ENCODE data around the gene SMCO4.
"Not testable (repeated sequence)": the region's sequence is repeated elsewhere in the genome, so short reads cannot be mapped to it uniquely, and the experiment has no call there.

SMCO4 gene

DNA sequence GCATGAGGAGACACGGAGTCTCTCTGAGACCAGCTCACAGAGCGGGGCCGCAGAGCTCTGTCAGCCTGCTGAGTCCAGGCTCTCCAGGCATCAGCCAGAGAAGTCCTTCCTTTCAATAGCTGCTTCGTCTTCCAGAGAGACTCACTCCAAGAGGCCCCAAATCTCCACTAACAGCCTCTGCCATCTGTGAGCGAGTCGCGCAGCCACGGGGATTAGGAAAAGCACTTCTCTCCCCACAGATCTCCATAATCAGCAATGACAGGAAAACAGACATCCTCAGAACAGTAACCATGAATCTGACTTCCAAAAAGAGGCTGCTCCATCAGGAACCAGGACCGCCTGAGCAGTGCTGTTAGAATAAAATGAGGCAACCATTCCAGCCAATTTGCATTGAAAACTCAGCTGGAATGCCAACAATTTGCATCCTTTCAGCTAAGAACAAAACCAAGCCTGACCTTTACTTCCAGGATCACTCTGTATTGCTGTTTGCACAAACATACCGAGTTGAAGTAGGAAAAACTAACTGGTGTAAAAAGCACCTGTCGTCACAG lies 65.4 kb downstream of the SMCO4 start:
- no peaks in the 10 kb centered on the region for H3K27me3 ChIP-seq (ENCODE audit: control insufficient read depth in 1 of 2, insufficient read depth in 2 of 2, low read length in 2 of 2)
- H3K9me3 ChIP-seq (ENCODE audit: control insufficient read depth in 2 of 2, low read length in 2 of 2) = no peaks in the 10 kb centered on the region
- H3K9ac ChIP-seq (ENCODE audit: low read length in 2 of 2) = no peak overlapping the region
- H3K36me3 ChIP-seq (ENCODE audit: control insufficient read depth in 2 of 2, insufficient read depth in 2 of 2, low read length in 2 of 2) = no peaks in the 10 kb centered on the region
- peaks cover 6% of the 10 kb centered on the region for H3K4me1 ChIP-seq (ENCODE audit: control insufficient read depth, insufficient read depth, low read length)
- no peak overlapping the region for H3K4me3 ChIP-seq (ENCODE audit: low read length in 2 of 2)
- H3K27ac ChIP-seq (ENCODE audit: low read length) = no peak overlapping the region

GRCh38 chr11:93476796-93477195 lies 66.4 kb downstream of the SMCO4 start:
- Histone ChIP-seq H3K36me3 (ENCODE audit: control insufficient read depth in 2 of 2, insufficient read depth in 2 of 2, low read length in 2 of 2) (no peaks in the 10 kb centered on the region), H3K27ac (ENCODE audit: low read length) (no peak overlapping the region), H3K27me3 (ENCODE audit: control insufficient read depth in 1 of 2, insufficient read depth in 2 of 2, low read length in 2 of 2) (no peaks in the 10 kb centered on the region)

DNA sequence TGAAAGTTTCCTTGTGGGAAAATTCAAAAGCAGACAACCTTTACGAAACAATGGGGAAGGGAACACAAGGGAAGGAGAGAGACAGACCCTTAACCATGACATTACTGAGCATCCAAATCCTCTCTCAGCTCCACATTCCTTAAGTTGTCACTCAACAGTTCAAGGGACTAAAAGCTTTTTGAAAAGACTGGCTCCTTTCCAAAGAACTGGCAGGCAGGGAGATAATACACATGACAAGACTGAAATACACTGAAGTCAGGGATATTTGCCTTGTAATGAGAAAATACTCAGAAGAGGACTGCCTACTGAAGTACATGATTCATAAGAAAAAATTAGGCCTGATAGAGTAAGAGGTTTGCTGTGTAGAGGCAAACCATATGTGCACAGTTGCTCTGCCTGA lies 69.1 kb downstream of the SMCO4 start:
- peaks cover 2% of the 10 kb centered on the region for H3K4me1 ChIP-seq (ENCODE audit: control insufficient read depth, insufficient read depth, low read length)

More at GRCh38 chr11:93476796-93477195, 66.4 kb downstream of the SMCO4 start:
- no peak overlapping the region for H3K4me3 ChIP-seq (ENCODE audit: low read length in 2 of 2)
- no peak overlapping the region for H3K9ac ChIP-seq (ENCODE audit: low read length in 2 of 2)
- H3K9me3 ChIP-seq (ENCODE audit: control insufficient read depth in 2 of 2, low read length in 2 of 2) = no peaks in the 10 kb centered on the region
- peaks cover 2% of the 10 kb centered on the region for H3K4me1 ChIP-seq (ENCODE audit: control insufficient read depth, insufficient read depth, low read length)

DNA sequence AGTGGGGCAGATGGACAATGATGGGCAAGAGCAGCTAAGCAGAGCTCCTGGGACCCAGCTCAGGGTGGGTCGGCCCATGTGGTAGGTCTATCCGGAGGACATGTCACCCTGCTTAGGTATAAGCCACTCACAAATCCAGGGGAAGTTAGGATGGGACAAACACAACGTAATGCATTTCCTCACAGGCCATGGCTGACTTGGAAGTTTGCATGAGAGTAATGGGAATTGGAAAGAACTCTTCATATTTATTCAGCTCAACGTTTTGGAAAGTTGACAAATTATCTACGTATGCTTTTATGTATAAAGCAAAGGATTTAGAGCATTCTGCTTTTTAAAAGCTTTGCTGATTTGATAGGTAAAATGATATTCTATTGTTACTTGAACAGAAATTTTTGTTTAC lies 74.9 kb downstream of the SMCO4 start:
- Histone ChIP-seq H3K9ac (ENCODE audit: low read length in 2 of 2) (no peak overlapping the region), H3K9me3 (ENCODE audit: control insufficient read depth in 2 of 2, low read length in 2 of 2) (no peaks in the 10 kb centered on the region), H3K4me3 (ENCODE audit: low read length in 2 of 2) (no peak overlapping the region), H3K27me3 (ENCODE audit: control insufficient read depth in 1 of 2, insufficient read depth in 2 of 2, low read length in 2 of 2) (no peaks in the 10 kb centered on the region), H3K36me3 (ENCODE audit: control insufficient read depth in 2 of 2, insufficient read depth in 2 of 2, low read length in 2 of 2) (no peaks in the 10 kb centered on the region), H3K4me1 (ENCODE audit: control insufficient read depth, insufficient read depth, low read length) (no peaks in the 10 kb centered on the region), H3K27ac (ENCODE audit: low read length) (no peak overlapping the region)

More for the DNA sequence above, 69.1 kb downstream of the SMCO4 start:
- H3K27me3 ChIP-seq (ENCODE audit: control insufficient read depth in 1 of 2, insufficient read depth in 2 of 2, low read length in 2 of 2) = no peaks in the 10 kb centered on the region
- no peak overlapping the region for H3K4me3 ChIP-seq (ENCODE audit: low read length in 2 of 2)
- no peaks in the 10 kb centered on the region for H3K9me3 ChIP-seq (ENCODE audit: control insufficient read depth in 2 of 2, low read length in 2 of 2)
- no peaks in the 10 kb centered on the region for H3K36me3 ChIP-seq (ENCODE audit: control insufficient read depth in 2 of 2, insufficient read depth in 2 of 2, low read length in 2 of 2)
- no peak overlapping the region for H3K9ac ChIP-seq (ENCODE audit: low read length in 2 of 2)
- no peak overlapping the region for H3K27ac ChIP-seq (ENCODE audit: low read length)

GRCh38 chr11:93467054-93467453 lies 76.1 kb downstream of the SMCO4 start:
- H3K4me3 ChIP-seq (ENCODE audit: low read length in 2 of 2) = no peak overlapping the region
- no peak overlapping the region for H3K27ac ChIP-seq (ENCODE audit: low read length)
- H3K4me1 ChIP-seq (ENCODE audit: control insufficient read depth, insufficient read depth, low read length) = no peaks in the 10 kb centered on the region
- no peaks in the 10 kb centered on the region for H3K36me3 ChIP-seq (ENCODE audit: control insufficient read depth in 2 of 2, insufficient read depth in 2 of 2, low read length in 2 of 2)
- no peak overlapping the region for H3K9ac ChIP-seq (ENCODE audit: low read length in 2 of 2)
- no peaks in the 10 kb centered on the region for H3K27me3 ChIP-seq (ENCODE audit: control insufficient read depth in 1 of 2, insufficient read depth in 2 of 2, low read length in 2 of 2)
- H3K9me3 ChIP-seq (ENCODE audit: control insufficient read depth in 2 of 2, low read length in 2 of 2) = no peaks in the 10 kb centered on the region

DNA sequence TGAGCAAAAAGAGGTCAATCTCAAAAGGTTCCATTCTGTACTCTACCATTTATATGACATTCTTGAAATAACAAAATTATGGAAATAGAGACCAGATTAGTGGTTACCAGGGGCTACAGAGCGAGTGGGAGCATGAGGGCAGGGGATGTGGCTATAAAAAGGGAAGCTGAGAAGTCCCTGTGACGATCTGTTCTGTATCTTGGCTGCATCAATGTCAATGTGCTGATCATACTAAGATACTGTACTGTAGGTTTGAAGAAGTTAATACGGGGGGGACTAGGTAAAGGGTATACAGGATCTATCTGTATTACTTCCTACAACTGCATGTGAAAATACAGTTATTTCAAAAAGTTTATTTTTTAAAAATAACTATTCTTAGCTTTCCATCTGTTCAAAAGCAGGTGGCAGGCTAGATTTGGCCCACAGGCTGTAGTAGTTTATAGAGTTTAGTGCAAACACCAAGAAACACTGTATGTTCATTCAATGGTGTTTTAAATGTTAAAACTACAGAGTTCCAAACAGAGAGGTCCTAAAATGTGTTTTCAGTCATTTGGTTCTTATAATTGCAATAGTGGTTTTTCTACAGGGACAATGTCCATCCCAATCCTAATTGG lies 78.2 kb downstream of the SMCO4 start:
- Histone ChIP-seq H3K4me3 (ENCODE audit: low read length in 2 of 2) (no peak overlapping the region), H3K27me3 (ENCODE audit: control insufficient read depth in 1 of 2, insufficient read depth in 2 of 2, low read length in 2 of 2) (no peaks in the 10 kb centered on the region), H3K9me3 (ENCODE audit: control insufficient read depth in 2 of 2, low read length in 2 of 2) (no peaks in the 10 kb centered on the region), H3K27ac (ENCODE audit: low read length) (no peak overlapping the region), H3K9ac (ENCODE audit: low read length in 2 of 2) (no peak overlapping the region), H3K36me3 (ENCODE audit: control insufficient read depth in 2 of 2, insufficient read depth in 2 of 2, low read length in 2 of 2) (no peaks in the 10 kb centered on the region), H3K4me1 (ENCODE audit: control insufficient read depth, insufficient read depth, low read length) (no peaks in the 10 kb centered on the region)

- not testable (repeated sequence) for H3K27ac ChIP-seq (ENCODE audit: low read length); H3K27me3 ChIP-seq (ENCODE audit: control insufficient read depth in 1 of 2, insufficient read depth in 2 of 2, low read length in 2 of 2); H3K36me3 ChIP-seq (ENCODE audit: control insufficient read depth in 2 of 2, insufficient read depth in 2 of 2, low read length in 2 of 2); H3K4me3 ChIP-seq (ENCODE audit: low read length in 2 of 2); H3K4me1 ChIP-seq (ENCODE audit: control insufficient read depth, insufficient read depth, low read length); H3K9ac ChIP-seq (ENCODE audit: low read length in 2 of 2); H3K9me3 ChIP-seq (ENCODE audit: control insufficient read depth in 2 of 2, low read length in 2 of 2)
Measured at GRCh38 chr11:93463666-93464065, 79.5 kb downstream of the SMCO4 start.

GRCh38 chr11:93458286-93458685 lies 84.9 kb downstream of the SMCO4 start:
- Histone ChIP-seq H3K4me3 (ENCODE audit: low read length in 2 of 2) (no peak overlapping the region), H3K27ac (ENCODE audit: low read length) (no peak overlapping the region), H3K4me1 (ENCODE audit: control insufficient read depth, insufficient read depth, low read length) (no peaks in the 10 kb centered on the region), H3K27me3 (ENCODE audit: control insufficient read depth in 1 of 2, insufficient read depth in 2 of 2, low read length in 2 of 2) (no peaks in the 10 kb centered on the region), H3K9me3 (ENCODE audit: control insufficient read depth in 2 of 2, low read length in 2 of 2) (no peaks in the 10 kb centered on the region), H3K36me3 (ENCODE audit: control insufficient read depth in 2 of 2, insufficient read depth in 2 of 2, low read length in 2 of 2) (no peaks in the 10 kb centered on the region), H3K9ac (ENCODE audit: low read length in 2 of 2) (no peak overlapping the region)

DNA sequence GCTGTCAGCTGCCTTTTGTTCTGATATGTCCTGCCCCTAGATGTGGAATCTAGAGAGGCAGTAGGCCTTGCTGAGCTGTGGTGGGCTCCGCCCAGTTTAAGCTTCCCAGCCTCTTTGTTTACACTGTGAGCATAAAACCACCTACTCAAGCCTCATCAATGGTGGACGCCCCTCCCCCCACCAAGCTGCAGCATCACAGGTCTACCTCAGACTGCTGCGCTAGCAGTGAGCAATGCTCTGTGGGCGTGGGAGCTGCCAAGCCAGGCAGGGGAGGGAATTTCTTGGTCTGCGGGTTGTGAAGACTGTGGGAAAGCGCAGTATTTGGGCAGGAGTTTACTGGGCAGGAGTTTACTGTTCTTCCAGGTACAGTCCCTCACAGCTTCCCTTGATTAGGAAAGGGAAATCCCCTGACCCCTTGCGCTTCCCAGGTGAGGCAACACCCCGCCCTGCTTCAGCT lies 98.5 kb downstream of the SMCO4 start:
- Histone ChIP-seq H3K4me1 (ENCODE audit: control insufficient read depth, insufficient read depth, low read length) (no peaks in the 10 kb centered on the region), H3K36me3 (ENCODE audit: control insufficient read depth in 2 of 2, insufficient read depth in 2 of 2, low read length in 2 of 2) (no peaks in the 10 kb centered on the region), H3K27ac (ENCODE audit: low read length) (no peak overlapping the region), H3K27me3 (ENCODE audit: control insufficient read depth in 1 of 2, insufficient read depth in 2 of 2, low read length in 2 of 2) (no peaks in the 10 kb centered on the region), H3K9me3 (ENCODE audit: control insufficient read depth in 2 of 2, low read length in 2 of 2) (no peaks in the 10 kb centered on the region), H3K9ac (ENCODE audit: low read length in 2 of 2) (no peak overlapping the region), H3K4me3 (ENCODE audit: low read length in 2 of 2) (no peak overlapping the region)

DNA sequence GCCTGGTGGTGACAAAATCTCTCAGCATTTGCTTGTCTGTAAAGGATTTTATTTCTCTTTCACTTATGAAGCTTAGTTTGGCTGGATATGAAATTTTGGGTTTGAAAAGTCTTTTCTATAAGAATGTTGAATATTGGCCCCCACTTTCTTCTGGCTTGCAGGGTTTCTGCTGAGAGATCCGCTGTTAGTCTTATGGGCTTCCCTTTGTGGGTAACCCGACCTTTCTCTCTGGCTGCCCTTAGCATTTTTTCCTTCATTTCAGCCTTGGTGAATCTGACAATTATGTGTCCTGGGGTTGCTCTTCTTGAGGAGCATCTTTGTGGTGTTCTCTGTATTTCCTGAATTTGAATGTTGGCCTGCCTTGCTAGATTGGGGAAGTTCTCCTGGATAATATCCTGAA lies 100.0 kb downstream of the SMCO4 start:
- not testable (repeated sequence) for H3K27ac ChIP-seq (ENCODE audit: low read length)

DNA sequence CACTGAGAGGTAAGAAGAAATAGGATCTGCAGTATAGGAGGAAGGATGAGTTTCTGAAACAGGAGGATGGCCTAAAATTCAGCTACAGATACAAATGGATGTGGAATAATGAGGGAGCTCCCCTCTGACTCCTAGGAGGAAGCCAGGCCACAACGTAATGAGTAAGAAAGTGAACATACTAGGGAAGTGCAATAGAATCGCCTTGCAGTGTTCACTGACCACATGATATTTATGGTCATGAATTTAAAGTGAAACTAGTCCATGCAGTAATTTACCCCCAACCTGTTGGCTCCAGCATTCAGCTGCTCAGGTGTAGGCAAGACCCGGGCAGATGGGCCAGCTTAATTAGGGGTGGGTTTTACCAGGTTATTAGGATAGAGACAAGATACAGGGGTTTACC lies 110.9 kb downstream of the SMCO4 start:
- Histone ChIP-seq H3K36me3 (ENCODE audit: control insufficient read depth in 2 of 2, insufficient read depth in 2 of 2, low read length in 2 of 2) (no peaks in the 10 kb centered on the region), H3K27ac (ENCODE audit: low read length) (no peak overlapping the region), H3K4me1 (ENCODE audit: control insufficient read depth, insufficient read depth, low read length) (no peaks in the 10 kb centered on the region), H3K4me3 (ENCODE audit: low read length in 2 of 2) (no peak overlapping the region), H3K27me3 (ENCODE audit: control insufficient read depth in 1 of 2, insufficient read depth in 2 of 2, low read length in 2 of 2) (no peaks in the 10 kb centered on the region), H3K9ac (ENCODE audit: low read length in 2 of 2) (no peak overlapping the region), H3K9me3 (ENCODE audit: control insufficient read depth in 2 of 2, low read length in 2 of 2) (no peaks in the 10 kb centered on the region)

More for the DNA sequence above, 100.0 kb downstream of the SMCO4 start:
- not testable (repeated sequence) for H3K27me3 ChIP-seq (ENCODE audit: control insufficient read depth in 1 of 2, insufficient read depth in 2 of 2, low read length in 2 of 2); H3K4me3 ChIP-seq (ENCODE audit: low read length in 2 of 2); H3K9ac ChIP-seq (ENCODE audit: low read length in 2 of 2); H3K4me1 ChIP-seq (ENCODE audit: control insufficient read depth, insufficient read depth, low read length); H3K9me3 ChIP-seq (ENCODE audit: control insufficient read depth in 2 of 2, low read length in 2 of 2); H3K36me3 ChIP-seq (ENCODE audit: control insufficient read depth in 2 of 2, insufficient read depth in 2 of 2, low read length in 2 of 2)
